ENCODE measurements around the gene ANXA11. TPM values are rescaled to one million over a fixed set of nuclear protein-coding genes. Genes with fewer than 3 reads are reported as not detected.

The ANXA11 gene
- total and polyA plus RNA-seq, 12 donors: 39.0 to 249 (median 73.2) TPM

DNA sequence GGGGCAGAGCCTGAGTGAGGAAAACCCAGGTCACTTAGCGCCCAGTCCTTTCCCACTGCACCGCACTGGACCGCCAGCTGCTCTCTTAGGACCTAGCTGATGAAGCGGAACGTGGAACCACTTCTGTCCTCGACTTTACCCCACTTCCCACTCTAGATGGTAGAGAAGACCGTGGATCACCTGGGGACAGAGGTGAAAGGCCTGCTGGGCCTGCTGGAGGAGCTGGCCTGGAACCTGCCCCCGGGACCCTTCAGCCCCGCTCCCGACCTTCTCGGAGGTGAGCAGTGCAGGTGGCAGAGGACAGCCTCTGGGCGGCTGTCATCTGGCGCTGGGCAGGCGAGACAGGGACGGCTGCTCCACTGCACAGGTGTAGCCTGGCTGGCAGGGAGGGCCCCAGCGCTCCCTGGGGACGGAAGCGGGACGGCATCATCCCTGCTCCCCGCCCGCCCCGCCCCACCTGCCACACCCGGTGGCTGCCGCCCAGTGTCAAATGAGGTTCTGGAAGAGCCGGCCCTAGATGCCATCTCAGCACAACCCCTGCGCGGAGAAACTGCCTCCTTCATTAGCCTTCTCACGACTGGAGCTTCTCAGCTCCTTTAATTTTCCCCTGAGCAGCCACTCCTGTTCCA, 61.2 kb downstream of the ANXA11 start:
- Histone ChIP-seq H3K9me3 (replicated peaks in 1 of 3) (no peaks in the 10 kb centered on the region), H3K4me3 (no peak overlapping the region), H3K27ac (no peak overlapping the region), H3K36me3 (replicated peaks in 1 of 2) (no peaks in the 10 kb centered on the region), H3K27me3 (no peaks in the 10 kb centered on the region), H3K4me1 (replicated peaks in 1 of 2) (peaks cover 0 to 8% of the 10 kb centered on the region in 2 donors)
- TF ChIP-seq, protein P1, sequence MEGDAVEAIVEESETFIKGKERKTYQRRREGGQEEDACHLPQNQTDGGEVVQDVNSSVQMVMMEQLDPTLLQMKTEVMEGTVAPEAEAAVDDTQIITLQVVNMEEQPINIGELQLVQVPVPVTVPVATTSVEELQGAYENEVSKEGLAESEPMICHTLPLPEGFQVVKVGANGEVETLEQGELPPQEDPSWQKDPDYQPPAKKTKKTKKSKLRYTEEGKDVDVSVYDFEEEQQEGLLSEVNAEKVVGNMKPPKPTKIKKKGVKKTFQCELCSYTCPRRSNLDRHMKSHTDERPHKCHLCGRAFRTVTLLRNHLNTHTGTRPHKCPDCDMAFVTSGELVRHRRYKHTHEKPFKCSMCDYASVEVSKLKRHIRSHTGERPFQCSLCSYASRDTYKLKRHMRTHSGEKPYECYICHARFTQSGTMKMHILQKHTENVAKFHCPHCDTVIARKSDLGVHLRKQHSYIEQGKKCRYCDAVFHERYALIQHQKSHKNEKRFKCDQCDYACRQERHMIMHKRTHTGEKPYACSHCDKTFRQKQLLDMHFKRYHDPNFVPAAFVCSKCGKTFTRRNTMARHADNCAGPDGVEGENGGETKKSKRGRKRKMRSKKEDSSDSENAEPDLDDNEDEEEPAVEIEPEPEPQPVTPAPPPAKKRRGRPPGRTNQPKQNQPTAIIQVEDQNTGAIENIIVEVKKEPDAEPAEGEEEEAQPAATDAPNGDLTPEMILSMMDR (IDR thresholded peaks at IDR 0.05): peak in 1 of 6 experiments; percentile 24
- TF ChIP-seq POLR2A (IDR thresholded peaks at IDR 0.05): no peak
- 25 to 45% (median 38%) methylated on average over 9 to 28 of the region's 28 CpGs for WGBS, 4 donors
- intact Hi-C loops (cut with DNase I): loop anchor here in 1 of 2 donors (5.0 kb wide), 1 partner anchor 78 kb away; no protein-coding TSS in a partner anchor
- no peak for DNase-seq

DNA sequence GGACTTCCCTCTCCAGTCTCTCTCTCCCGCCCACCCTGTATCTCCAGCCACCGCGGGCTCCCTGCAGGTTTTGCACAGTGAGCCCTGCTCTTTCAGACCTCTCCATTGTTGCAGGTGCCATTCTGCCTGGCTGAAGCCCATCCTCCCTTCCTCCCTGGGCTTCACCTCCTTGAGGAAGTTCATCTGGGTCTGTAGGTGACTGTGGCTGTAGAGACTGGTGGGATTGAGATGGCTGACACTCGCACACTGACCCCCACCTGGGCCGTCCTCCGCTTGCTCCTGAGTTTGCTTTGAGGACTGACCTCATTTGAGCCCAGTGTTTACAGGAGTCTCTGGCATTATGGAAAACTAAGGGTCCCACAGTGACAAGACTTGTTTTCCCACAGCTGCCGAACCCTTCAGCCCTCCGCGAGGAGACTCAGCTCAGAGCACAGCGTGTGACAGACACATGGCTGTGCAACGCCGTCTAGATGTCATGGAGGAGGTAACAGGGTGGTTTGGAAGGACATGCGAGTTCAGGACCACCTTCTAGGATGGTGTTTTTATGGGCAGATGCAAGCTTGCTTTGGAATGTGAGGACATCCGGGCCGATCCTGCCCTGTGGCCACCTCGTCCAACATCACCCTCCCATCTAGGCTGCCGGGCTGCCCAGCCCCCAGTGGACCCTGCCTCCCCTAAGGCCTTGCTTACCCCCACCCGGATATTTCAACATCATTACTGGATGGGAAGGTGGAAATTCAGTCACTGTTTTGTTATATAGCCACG, 63.5 kb downstream of the ANXA11 start:
- DNase-seq: no peak
- H3K4me3 ChIP-seq: no peak overlapping the region
- intact Hi-C loops (cut with DNase I): loop anchor here in 1 of 2 donors (5.0 kb wide), 1 partner anchor 80 kb away; no protein-coding TSS in a partner anchor
- H3K4me1 ChIP-seq (replicated peaks in 1 of 2): peaks cover 0 to 8% of the 10 kb centered on the region in 2 donors
- WGBS, 4 donors: 54 to 66% (median 59%) methylated on average over 19 of the region's 19 CpGs
- H3K36me3 ChIP-seq (replicated peaks in 1 of 2): no peaks in the 10 kb centered on the region
- H3K27ac ChIP-seq: no peak overlapping the region
- no peak for TF ChIP-seq POLR2A (IDR thresholded peaks at IDR 0.05)
- TF ChIP-seq, protein P1 (IDR thresholded peaks at IDR 0.05): no peak
- no peaks in the 10 kb centered on the region for H3K9me3 ChIP-seq (replicated peaks in 1 of 3)
- H3K27me3 ChIP-seq: no peaks in the 10 kb centered on the region

DNA sequence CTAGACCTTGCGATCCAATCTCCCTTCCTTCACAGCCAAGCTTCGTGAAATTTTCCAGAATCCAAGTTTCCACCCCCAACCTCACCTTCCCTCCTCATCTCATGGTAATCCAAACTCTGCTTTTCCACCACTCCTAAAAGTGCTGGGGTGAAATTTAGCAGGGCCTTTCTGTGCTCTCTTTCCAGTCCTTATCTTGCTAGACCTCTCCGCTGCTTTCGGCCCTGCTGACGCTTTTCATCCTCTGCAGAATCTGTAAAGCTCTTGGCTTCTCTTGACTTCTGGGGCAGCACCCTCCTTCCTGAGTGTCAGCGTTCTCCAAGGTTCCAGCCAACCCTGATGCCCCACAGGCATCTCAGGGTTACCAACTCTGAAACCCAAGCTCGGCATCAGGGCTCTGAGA, 65.1 kb downstream of the ANXA11 start:
- 79 to 91% (median 86%) methylated on average over 7 of the region's 7 CpGs for whole genome bisulfite sequencing, 4 donors
- TF ChIP-seq, protein P1 (IDR thresholded peaks at IDR 0.05): no peak
- TF ChIP-seq POLR2A (IDR thresholded peaks at IDR 0.05): no peak

DNA sequence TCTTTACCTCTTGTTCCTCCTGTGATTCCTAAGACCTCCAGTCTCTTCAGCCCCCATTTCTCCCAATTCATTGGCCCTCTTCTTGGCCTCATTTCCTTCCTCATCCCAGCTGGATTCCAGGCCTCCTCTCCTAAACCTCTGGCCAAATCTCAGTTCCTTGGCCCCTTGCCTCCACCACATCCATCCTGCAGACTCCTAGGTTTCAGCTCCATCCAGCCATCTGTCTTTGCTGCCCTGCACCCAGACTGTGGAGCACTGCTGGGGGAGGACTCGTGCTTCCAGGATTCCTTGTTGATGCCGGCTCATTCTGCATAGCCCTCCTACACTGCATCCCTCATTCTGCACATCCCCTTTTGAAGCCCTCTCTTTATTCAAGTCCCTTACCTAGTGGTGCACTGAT, 66.1 kb downstream of the ANXA11 start:
- Histone ChIP-seq H3K27me3 (no peaks in the 10 kb centered on the region), H3K4me1 (replicated peaks in 1 of 2) (peaks cover 0 to 6% of the 10 kb centered on the region in 2 donors), H3K4me3 (no peak overlapping the region), H3K36me3 (replicated peaks in 1 of 2) (no peaks in the 10 kb centered on the region), H3K27ac (no peak overlapping the region), H3K9me3 (replicated peaks in 1 of 3) (no peaks in the 10 kb centered on the region)
- intact Hi-C loops (cut with DNase I): no loop called here
- DNase-seq: no peak
- WGBS, 4 donors: 61 to 76% (median 67%) methylated on average over 2 of the region's 2 CpGs
- no peak for TF ChIP-seq POLR2A (IDR thresholded peaks at IDR 0.05)
- TF ChIP-seq, protein P1 (IDR thresholded peaks at IDR 0.05): no peak

More for the DNA sequence above, 65.1 kb downstream of the ANXA11 start:
- no peak for DNase-seq
- H3K4me3 ChIP-seq: no peak overlapping the region
- no peaks in the 10 kb centered on the region for H3K36me3 ChIP-seq (replicated peaks in 1 of 2)
- no peaks in the 10 kb centered on the region for H3K9me3 ChIP-seq (replicated peaks in 1 of 3)
- no peaks in the 10 kb centered on the region for H3K27me3 ChIP-seq
- peaks cover 0 to 8% of the 10 kb centered on the region in 2 donors for H3K4me1 ChIP-seq (replicated peaks in 1 of 2)
- no peak overlapping the region for H3K27ac ChIP-seq
- intact Hi-C loops (cut with DNase I): loop anchor here in 1 of 2 donors (5.0 kb wide), 1 partner anchor 82 kb away; no protein-coding TSS in a partner anchor
